Measurements from ENCODE around the gene CARNS1. TPM values are rescaled to one million over a fixed set of nuclear protein-coding genes. Genes with fewer than 3 reads are reported as not detected.

CARNS1 gene
- total and polyA plus RNA-seq, 2 of the 13 experiments (the other 11 are each of a cell fraction or from before 2014, with no cell fraction given): not detected

- TF ChIP-seq ZBTB39 (CRISPR knock-in tag; IDR thresholded peaks at IDR 0.05) (no peak; the same call in 1 of the 2 replicates), RARA (CRISPR knock-in tag; IDR thresholded peaks at IDR 0.05) (no peak), SMARCE1 (IDR thresholded peaks at IDR 0.05; ENCODE audit: borderline replicate concordance) (no peak), REXO4 (CRISPR knock-in tag; IDR thresholded peaks at IDR 0.05; ENCODE audit: borderline replicate concordance) (no peak), ISL2 (CRISPR knock-in tag; IDR thresholded peaks at IDR 0.05) (no peak), GATA4 (IDR thresholded peaks at IDR 0.05; ENCODE audit: borderline replicate concordance, low read depth) (0 out of 2 replicates have a peak, but pooled peaks have one; percentile 32), ZNF790 (CRISPR knock-in tag; IDR thresholded peaks at IDR 0.05; ENCODE audit: borderline replicate concordance) (no peak), THAP8 (CRISPR knock-in tag; IDR thresholded peaks at IDR 0.05; ENCODE audit: borderline replicate concordance) (peak; percentile 68; the same call in 1 of the 2 replicates), NR3C1 (CRISPR knock-in tag; IDR thresholded peaks at IDR 0.05) (no peak), ZNF383 (CRISPR knock-in tag; IDR thresholded peaks at IDR 0.05; ENCODE audit: borderline replicate concordance) (no peak), PHF8 (CRISPR knock-in tag; IDR thresholded peaks at IDR 0.05) (peak; percentile 68), ERF (CRISPR knock-in tag; IDR thresholded peaks at IDR 0.05) (0 out of 2 replicates have a peak, but pooled peaks have one; percentile 10), NR2F2 (IDR thresholded peaks at IDR 0.05; ENCODE audit: borderline replicate concordance, low read depth) (peak; percentile 33; the same call in 1 of the 2 replicates), ZFP37 (CRISPR knock-in tag; IDR thresholded peaks at IDR 0.05; ENCODE audit: borderline replicate concordance) (0 out of 2 replicates have a peak, but pooled peaks have one; percentile 12), ZBTB37 (CRISPR knock-in tag; IDR thresholded peaks at IDR 0.05) (no peak), ZNF225 (CRISPR knock-in tag; IDR thresholded peaks at IDR 0.05) (no peak), KAT8 (CRISPR knock-in tag; IDR thresholded peaks at IDR 0.05) (peak; percentile 43), ZNF3 (CRISPR knock-in tag; IDR thresholded peaks at IDR 0.05) (no peak), PAXIP1 (CRISPR knock-in tag; conservative IDR thresholded peaks at IDR 0.05) (peak; percentile 22; the same call in 1 of the 2 replicates), E2F1 (CRISPR knock-in tag; IDR thresholded peaks at IDR 0.05) (peak; percentile 22; the same call in 1 of the 2 replicates), ASH2L (IDR thresholded peaks at IDR 0.05; ENCODE audit: insufficient read length, low read depth, low read length) (peak; percentile 25)
Measured at GRCh38 chr11:67464411-67465188, 49.1 kb downstream of the CARNS1 start (continued).
